Hepatocyte (in vitro differentiated cells): ENCODE measurements around the gene KYAT1. TPM values are rescaled to one million over a fixed set of nuclear protein-coding genes. Genes with fewer than 3 reads are reported as not detected.
A peak's percentile ranks its signal among the peaks of the same experiment; 100 is the strongest.

Experiments used
- DNase-seq: peaks from one replicate; pipeline ENCODE4 v3.0.0-alpha.2; 2016; ENCODE audit warnings: low spot score
- H2AFZ ChIP-seq: fragments of 200-600 bp; sonication (generic); 2 replicates; pipeline ENCODE4 v1.6.0; 2016; ENCODE audit warnings: antibody characterized with exemption, mild to moderate bottlenecking
- H3K27ac ChIP-seq: fragments of 200-600 bp; sonication (generic); 2 replicates; pipeline ENCODE4 v1.5.1; 2016; ENCODE audit warnings: mild to moderate bottlenecking
- H3K27me3 ChIP-seq: fragments of 200-600 bp; sonication (generic); 2 replicates; pipeline ENCODE4 v1.6.1; 2016
- H3K36me3 ChIP-seq: fragments of 200-600 bp; sonication (generic); replicated peaks from 2 replicates; pipeline ENCODE4 v1.5.1; 2016; ENCODE audit warnings: low read depth; ENCODE audit not compliant: insufficient read depth
- H3K4me1 ChIP-seq: fragments of 200-600 bp; sonication (generic); 2 replicates; pipeline ENCODE4 v1.5.1; 2016; ENCODE audit warnings: mild to moderate bottlenecking, moderate library complexity; ENCODE audit not compliant: insufficient read depth
- H3K4me2 ChIP-seq: fragments of 200-600 bp; sonication (generic); 2 replicates; pipeline ENCODE4 v1.6.0; 2016
- H3K4me3 ChIP-seq: fragments of 200-600 bp; sonication (generic); 2 replicates; pipeline ENCODE4 v1.5.1; 2016; ENCODE audit warnings: mild to moderate bottlenecking
- H3K79me2 ChIP-seq: fragments of 200-600 bp; sonication (generic); 2 replicates; pipeline ENCODE4 v1.6.0; 2017; ENCODE audit warnings: mild to moderate bottlenecking
- H3K9me2 ChIP-seq: fragments of 200-600 bp; sonication (generic); replicated peaks from 2 replicates; pipeline ENCODE4 v1.6.0; 2017; ENCODE audit warnings: mild to moderate bottlenecking; ENCODE audit not compliant: insufficient read depth
- H3K9me3 ChIP-seq: fragments of 200-600 bp; sonication (generic); 2 replicates; pipeline ENCODE4 v1.5.1; 2016; ENCODE audit warnings: low read depth, mild to moderate bottlenecking
- H4K20me1 ChIP-seq: fragments of 200-600 bp; sonication (generic); 2 replicates; pipeline ENCODE4 v1.6.0; 2016; ENCODE audit warnings: mild to moderate bottlenecking; ENCODE audit not compliant: insufficient read depth, poor library complexity, severe bottlenecking
- EZH2 ChIP-seq: fragments of 200-600 bp; sonication (generic); IDR thresholded peaks from 2 replicates; pipeline ENCODE4 v1.6.1; 2016; ENCODE audit warnings: antibody characterized with exemption, mild to moderate bottlenecking, borderline replicate concordance
- EZH2phosphoT487 ChIP-seq: fragments of 200-600 bp; sonication (generic); IDR thresholded peaks from one replicate; pipeline ENCODE4 v1.6.1; 2018; ENCODE audit warnings: antibody characterized with exemption, mild to moderate bottlenecking, low read depth, moderate library complexity; ENCODE audit not compliant: unreplicated experiment, severe bottlenecking
- WGBS: methylation state at CpG from one replicate; pipeline ENCODE4 v1.1.6; 2016; ENCODE audit warnings: low lambda C conversion rate; ENCODE audit errors: missing lambda C conversion rate; 5-methylcytosine and 5-hydroxymethylcytosine counted together
- polyA plus RNA-seq: library from polyadenylated mRNA; unstranded; fragments of >200 nt; fragmentation: Nextera tagmentation; extraction: Ambion mirVana; gene quantifications from 2 replicates; pipeline ENCODE4 v1.2.1, GENCODE V29; 2016
- total RNA-seq: library from RNA; depleted of rRNA; stranded (reverse); fragments of >200 nt; gene quantifications from 2 replicates; pipeline ENCODE4 v1.2.3, GENCODE V29; 2014
- TF ChIP-seq, protein P1 (sequence below): fragments of 200-600 bp; sonication (generic); IDR thresholded peaks from 2 replicates; pipeline ENCODE4 v1.5.1; 2016; ENCODE audit warnings: antibody characterized with exemption, mild to moderate bottlenecking; ENCODE audit not compliant: poor library complexity

The KYAT1 gene
- total and polyA plus RNA-seq, 2 experiments from 2014 or later = 5.1 to 8.7 TPM

DNA sequence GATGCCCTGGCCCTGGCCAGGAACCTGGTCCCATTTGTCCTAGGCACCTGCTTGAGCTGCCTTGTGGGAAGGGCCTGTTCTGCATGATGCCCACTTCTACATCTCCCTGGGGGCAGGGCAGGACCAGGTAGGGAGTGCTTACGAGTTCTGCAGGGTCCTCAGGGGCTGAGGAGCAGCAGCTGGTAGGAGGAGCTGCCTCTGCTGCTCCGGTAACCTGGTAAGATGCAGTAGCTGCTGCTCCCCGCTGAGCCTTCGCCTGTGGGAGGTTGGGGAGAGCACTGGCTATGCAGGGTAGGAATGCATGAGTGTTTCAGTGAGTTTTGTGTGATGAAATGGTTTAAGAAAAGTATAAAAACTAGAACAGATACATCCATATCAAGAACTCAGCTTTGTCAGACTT, 13.8 kb upstream of the KYAT1 start:
- 62% methylated on average over 4 of the region's 4 CpGs for WGBS
- Histone ChIP-seq H4K20me1 (no peaks in the 10 kb centered on the region), H3K9me3 (no peaks in the 10 kb centered on the region), H3K4me2 (no peak overlapping the region), H3K27me3 (no peaks in the 10 kb centered on the region), H3K9me2 (no peaks in the 10 kb centered on the region), H2AFZ (no peak overlapping the region), H3K4me1 (peaks cover 13% of the 10 kb centered on the region), H3K27ac (no peak overlapping the region), H3K79me2 (peaks cover 27% of the 10 kb centered on the region), H3K4me3 (no peak overlapping the region), H3K36me3 (no peaks in the 10 kb centered on the region)
- no peak for DNase-seq
- no peak for TF ChIP-seq EZH2
- TF ChIP-seq, protein P1, sequence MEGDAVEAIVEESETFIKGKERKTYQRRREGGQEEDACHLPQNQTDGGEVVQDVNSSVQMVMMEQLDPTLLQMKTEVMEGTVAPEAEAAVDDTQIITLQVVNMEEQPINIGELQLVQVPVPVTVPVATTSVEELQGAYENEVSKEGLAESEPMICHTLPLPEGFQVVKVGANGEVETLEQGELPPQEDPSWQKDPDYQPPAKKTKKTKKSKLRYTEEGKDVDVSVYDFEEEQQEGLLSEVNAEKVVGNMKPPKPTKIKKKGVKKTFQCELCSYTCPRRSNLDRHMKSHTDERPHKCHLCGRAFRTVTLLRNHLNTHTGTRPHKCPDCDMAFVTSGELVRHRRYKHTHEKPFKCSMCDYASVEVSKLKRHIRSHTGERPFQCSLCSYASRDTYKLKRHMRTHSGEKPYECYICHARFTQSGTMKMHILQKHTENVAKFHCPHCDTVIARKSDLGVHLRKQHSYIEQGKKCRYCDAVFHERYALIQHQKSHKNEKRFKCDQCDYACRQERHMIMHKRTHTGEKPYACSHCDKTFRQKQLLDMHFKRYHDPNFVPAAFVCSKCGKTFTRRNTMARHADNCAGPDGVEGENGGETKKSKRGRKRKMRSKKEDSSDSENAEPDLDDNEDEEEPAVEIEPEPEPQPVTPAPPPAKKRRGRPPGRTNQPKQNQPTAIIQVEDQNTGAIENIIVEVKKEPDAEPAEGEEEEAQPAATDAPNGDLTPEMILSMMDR = no peak
- no peak for TF ChIP-seq EZH2phosphoT487

DNA sequence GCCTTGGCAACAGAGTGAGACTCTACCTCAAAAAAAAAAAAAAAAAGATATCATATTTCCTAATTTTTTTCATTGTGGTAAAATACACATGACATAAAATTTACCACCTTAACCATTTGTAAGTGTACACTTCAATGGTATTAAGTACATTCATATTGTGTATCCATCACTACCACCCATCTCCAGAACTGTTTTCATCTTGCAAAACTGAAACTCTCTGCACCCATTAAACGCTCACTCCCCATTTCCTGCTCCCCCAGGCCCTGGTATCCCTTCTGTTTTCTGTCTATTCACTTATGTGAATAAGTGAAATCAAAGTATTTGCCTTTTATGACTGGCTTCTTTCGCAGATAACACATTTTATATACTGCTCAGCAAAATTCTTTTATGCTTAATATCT, 13.0 kb upstream of the KYAT1 start:
- peaks cover 25% of the 10 kb centered on the region for H3K79me2 ChIP-seq
- H3K4me1 ChIP-seq = peaks cover 13% of the 10 kb centered on the region
- no peaks in the 10 kb centered on the region for H3K9me3 ChIP-seq
- H2AFZ ChIP-seq = no peak overlapping the region
- no peaks in the 10 kb centered on the region for H4K20me1 ChIP-seq
- H3K4me3 ChIP-seq = no peak overlapping the region
- H3K27ac ChIP-seq = no peak overlapping the region
- DNase-seq = no peak
- TF ChIP-seq, protein P1 = no peak
- TF ChIP-seq EZH2 = no peak
- TF ChIP-seq EZH2phosphoT487 = no peak
- WGBS = 93% methylated on average over 2 of the region's 2 CpGs
- H3K4me2 ChIP-seq = no peak overlapping the region
- H3K36me3 ChIP-seq = no peaks in the 10 kb centered on the region
- no peaks in the 10 kb centered on the region for H3K9me2 ChIP-seq
- H3K27me3 ChIP-seq = no peaks in the 10 kb centered on the region

DNA sequence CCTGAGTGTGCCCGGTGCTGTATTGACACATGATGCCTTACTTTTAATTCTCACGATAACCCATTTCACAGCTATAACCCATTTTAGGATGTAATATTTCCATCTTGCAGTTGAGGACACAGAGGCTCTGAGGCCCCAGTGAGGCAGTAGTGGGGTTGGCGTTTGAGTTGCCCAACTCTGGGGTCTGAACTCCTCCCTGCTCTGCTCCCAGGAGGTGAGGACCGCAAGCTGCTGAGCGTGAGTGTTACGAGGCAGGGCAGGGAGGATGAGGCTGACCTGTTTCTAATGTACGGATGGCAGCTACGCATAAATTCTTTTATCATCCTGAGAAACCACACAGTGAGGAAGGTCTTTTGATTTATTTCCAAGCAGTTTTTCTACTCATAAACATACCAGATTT, 11.6 kb upstream of the KYAT1 start:
- Histone ChIP-seq H3K9me3 (no peaks in the 10 kb centered on the region), H3K27ac (peak overlapping the region; percentile 81), H3K36me3 (no peaks in the 10 kb centered on the region), H3K9me2 (no peaks in the 10 kb centered on the region), H3K4me3 (no peak overlapping the region), H3K27me3 (no peaks in the 10 kb centered on the region), H3K4me2 (no peak overlapping the region), H4K20me1 (no peaks in the 10 kb centered on the region), H2AFZ (no peak overlapping the region), H3K4me1 (peaks cover 13% of the 10 kb centered on the region), H3K79me2 (peaks cover 25% of the 10 kb centered on the region)
- TF ChIP-seq, protein P1 = no peak
- no peak for TF ChIP-seq EZH2
- no peak for TF ChIP-seq EZH2phosphoT487
- WGBS = 80% methylated on average over 8 of the region's 8 CpGs
- DNase-seq = no peak
